Trophoblast cell (in vitro differentiated cells and primary cell): Measurements from ENCODE around the gene CERS6.

Source experiments
- DNase-seq, 2 donors: peaks; one replicate each; pipeline ENCODE4 v3.0.0-alpha.2; 2016
- H2AFZ ChIP-seq: 2 replicates; pipeline ENCODE4 v1.6.1; 2013; ENCODE audit warnings: low read length, moderate library complexity, mild to moderate bottlenecking; ENCODE audit not compliant: insufficient read depth, poor library complexity
- H2AK5ac ChIP-seq: 2 replicates; pipeline ENCODE4 v1.6.1; 2013; ENCODE audit warnings: mild to moderate bottlenecking, low read length
- H2BK120ac ChIP-seq: 2 replicates; pipeline ENCODE4 v1.6.1; 2013; ENCODE audit warnings: low read length, mild to moderate bottlenecking, moderate library complexity; ENCODE audit not compliant: insufficient read depth, poor library complexity
- H2BK12ac ChIP-seq: 2 replicates; pipeline ENCODE4 v1.6.1; 2013; ENCODE audit warnings: mild to moderate bottlenecking, low read length, moderate library complexity
- H2BK5ac ChIP-seq: 2 replicates; pipeline ENCODE4 v1.6.1; 2013; ENCODE audit warnings: low read length, low read depth, moderate library complexity, mild to moderate bottlenecking; ENCODE audit not compliant: poor library complexity
- H3K14ac ChIP-seq: 2 replicates; pipeline ENCODE4 v1.6.1; 2013; ENCODE audit warnings: mild to moderate bottlenecking, low read length
- H3K18ac ChIP-seq: 2 replicates; pipeline ENCODE4 v1.6.1; 2013; ENCODE audit warnings: mild to moderate bottlenecking, low read length
- H3K23ac ChIP-seq: 2 replicates; pipeline ENCODE4 v1.6.1; 2013; ENCODE audit warnings: low read length
- H3K27ac ChIP-seq: 2 replicates; pipeline ENCODE4 v1.5.1; 2013; ENCODE audit warnings: low read depth, mild to moderate bottlenecking, inconsistent platforms, low read length, moderate library complexity
- H3K27me3 ChIP-seq: 2 replicates; pipeline ENCODE4 v1.6.1; 2013; ENCODE audit warnings: inconsistent platforms, mild to moderate bottlenecking, low read length, moderate library complexity; ENCODE audit not compliant: insufficient read depth
- H3K36me3 ChIP-seq, 2 experiments: 1 replicate in 1 of 2; 2 replicates in 1 of 2; pipeline ENCODE4 v1.6.1; 2013; ENCODE audit warnings: low read length in 2 of 2, mild to moderate bottlenecking in 2 of 2, moderate library complexity in 1 of 2; ENCODE audit not compliant: insufficient read depth in 2 of 2, control insufficient read depth in 1 of 2
- H3K4ac ChIP-seq: 2 replicates; pipeline ENCODE4 v1.6.1; 2013; ENCODE audit warnings: low read depth, mild to moderate bottlenecking, low read length, moderate library complexity
- H3K4me1 ChIP-seq, 2 experiments: 1 replicate in 1 of 2; 2 replicates in 1 of 2; pipeline ENCODE4 v1.6.1; 2013; ENCODE audit warnings: low read length in 2 of 2, mild to moderate bottlenecking in 2 of 2, moderate library complexity in 1 of 2; ENCODE audit not compliant: insufficient read depth in 2 of 2, control insufficient read depth in 1 of 2
- H3K4me2 ChIP-seq: 2 replicates; pipeline ENCODE4 v1.6.1; 2013; ENCODE audit warnings: inconsistent platforms, mild to moderate bottlenecking, low read length, moderate library complexity
- H3K4me3 ChIP-seq: 2 replicates; pipeline ENCODE4 v1.5.1; 2013; ENCODE audit warnings: mild to moderate bottlenecking, low read depth, low read length, inconsistent platforms
- H3K79me1 ChIP-seq: one replicate; pipeline ENCODE4 v1.6.1; 2013; ENCODE audit warnings: low read length
- H3K79me2 ChIP-seq: 2 replicates; pipeline ENCODE4 v1.6.1; 2013; ENCODE audit warnings: low read length, mild to moderate bottlenecking; ENCODE audit not compliant: control insufficient read depth, insufficient read depth, poor library complexity
- H3K9ac ChIP-seq: 2 replicates; pipeline ENCODE4 v1.6.1; 2013; ENCODE audit warnings: mild to moderate bottlenecking, low read length
- H3K9me3 ChIP-seq: 2 replicates; pipeline ENCODE4 v1.6.1; 2013; ENCODE audit warnings: low read depth, mild to moderate bottlenecking, control low read depth, inconsistent platforms, low read length; ENCODE audit not compliant: insufficient read depth
- H4K12ac ChIP-seq: 2 replicates; pipeline ENCODE4 v1.6.1; 2013; ENCODE audit warnings: low read depth, mild to moderate bottlenecking, low read length, moderate library complexity
- H4K8ac ChIP-seq: 2 replicates; pipeline ENCODE4 v1.6.1; 2013; ENCODE audit warnings: low read depth, mild to moderate bottlenecking, low read length, moderate library complexity
- H4K91ac ChIP-seq: one replicate; pipeline ENCODE4 v1.6.1; 2013; ENCODE audit warnings: low read depth, mild to moderate bottlenecking, low read length, moderate library complexity
- WGBS: extraction: QIAGEN DNeasy Blood & Tissue Kit; methylation state at CpG from one replicate; pipeline ENCODE4 v1.1.7; 2013; ENCODE audit warnings: missing lambda C conversion rate; ENCODE audit not compliant: insufficient read length, insufficient coverage; ENCODE audit errors: extremely low coverage; 5-methylcytosine and 5-hydroxymethylcytosine counted together

The CERS6 gene

DNA sequence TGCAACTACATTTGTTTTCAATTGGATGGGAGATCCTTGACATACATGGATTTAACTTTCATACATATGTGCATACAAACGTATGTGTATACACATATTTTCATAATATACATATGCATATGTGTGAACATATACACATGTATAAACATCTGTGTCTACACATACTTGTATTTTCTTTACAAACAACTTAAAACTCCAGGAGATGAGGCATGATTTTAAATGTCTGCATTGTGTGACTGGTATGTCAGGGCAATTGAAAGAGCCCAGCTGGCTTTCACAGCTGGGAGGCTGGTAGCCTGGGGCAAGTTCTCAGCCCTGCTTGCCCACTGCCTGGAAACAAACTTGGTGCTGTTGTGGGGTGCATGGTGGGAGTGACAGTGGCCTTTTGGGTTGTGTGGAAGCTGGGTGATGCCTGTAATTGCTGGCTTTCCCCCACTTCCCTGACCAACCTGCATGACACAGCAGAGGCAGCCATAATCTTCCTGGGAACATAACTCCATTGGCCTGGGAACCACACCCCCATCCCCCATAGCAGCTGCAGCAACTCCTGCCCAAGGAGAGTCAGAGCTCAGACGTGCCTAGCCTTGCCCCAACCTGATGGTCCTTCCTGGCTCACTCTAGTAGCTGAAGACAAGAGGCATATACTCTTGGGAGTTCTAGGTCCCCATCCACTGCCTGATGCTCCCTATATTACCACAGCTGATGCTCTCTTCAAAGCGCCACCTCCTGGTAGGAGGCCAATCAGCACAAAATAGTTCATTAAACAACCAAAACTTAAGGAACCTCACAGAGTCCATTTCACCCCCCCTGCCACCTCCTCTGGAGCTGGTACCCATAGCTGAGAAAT lies 158.3 kb downstream of the CERS6 start:
- Histone ChIP-seq H3K4ac (no peak overlapping the region), H3K14ac (no peak overlapping the region), H3K27ac (no peak overlapping the region), H2BK12ac (no peak overlapping the region), H3K4me3 (no peak overlapping the region), H2AFZ (no peak overlapping the region), H3K36me3 (no peaks in the 10 kb centered on the region), H3K18ac (no peak overlapping the region), H3K4me2 (no peak overlapping the region), H3K79me2 (no peaks in the 10 kb centered on the region), H3K23ac (no peak overlapping the region), H4K91ac (no peak overlapping the region), H2BK5ac (no peak overlapping the region), H2AK5ac (no peak overlapping the region), H4K8ac (no peak overlapping the region), H2BK120ac (no peak overlapping the region), H3K27me3 (no peaks in the 10 kb centered on the region), H3K4me1 (peaks cover 0 to 2% of the 10 kb centered on the region in 2 experiments), H3K9ac (no peak overlapping the region), H3K9me3 (no peaks in the 10 kb centered on the region), H3K79me1 (no peaks in the 10 kb centered on the region), H4K12ac (no peak overlapping the region)
- no CpG with 5 or more reads among the region's 3 CpGs for WGBS
- no peak for DNase-seq

- Histone ChIP-seq H3K4ac (no peak overlapping the region), H2BK120ac (no peak overlapping the region), H3K79me1 (no peaks in the 10 kb centered on the region), H2AK5ac (no peak overlapping the region), H3K9ac (no peak overlapping the region), H2AFZ (no peak overlapping the region), H3K23ac (no peak overlapping the region), H3K36me3 (no peaks in the 10 kb centered on the region), H3K4me2 (no peak overlapping the region), H2BK12ac (no peak overlapping the region), H3K14ac (no peak overlapping the region), H4K12ac (no peak overlapping the region), H2BK5ac (no peak overlapping the region), H4K8ac (no peak overlapping the region), H3K27me3 (no peaks in the 10 kb centered on the region), H3K27ac (no peak overlapping the region), H4K91ac (no peak overlapping the region), H3K18ac (no peak overlapping the region), H3K79me2 (no peaks in the 10 kb centered on the region), H3K4me1 (no peaks in the 10 kb centered on the region), H3K4me3 (no peak overlapping the region), H3K9me3 (no peaks in the 10 kb centered on the region)
- WGBS, result no CpG with 5 or more reads among the region's 2 CpGs
- no peak for DNase-seq
Observed at GRCh38 chr2:168620554-168620953, 164.5 kb downstream of the CERS6 start.

DNA sequence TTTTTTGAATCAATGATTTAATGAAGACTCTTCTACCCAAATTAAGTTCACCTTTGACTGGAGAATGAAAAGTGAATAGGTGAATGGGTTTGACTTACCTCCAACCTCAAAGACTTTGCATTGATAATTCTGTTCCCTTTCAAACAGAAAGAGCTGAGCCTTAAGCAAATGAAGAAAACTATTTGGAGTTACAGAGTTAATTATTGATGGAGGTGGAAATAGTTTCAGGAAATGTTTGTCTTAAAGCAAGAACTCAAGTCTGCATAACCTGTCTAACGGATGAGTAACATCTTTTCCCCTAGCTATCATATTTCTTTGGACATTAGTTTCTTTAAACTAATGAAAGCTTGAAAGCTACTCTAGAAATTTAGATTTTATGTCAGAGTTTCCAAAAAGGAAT lies 166.5 kb downstream of the CERS6 start:
- H3K27me3 ChIP-seq, result no peaks in the 10 kb centered on the region
- H3K14ac ChIP-seq, result no peak overlapping the region
- no peak overlapping the region for H3K18ac ChIP-seq
- no peak overlapping the region for H2BK120ac ChIP-seq
- no peak overlapping the region for H2BK5ac ChIP-seq
- no peaks in the 10 kb centered on the region for H3K36me3 ChIP-seq
- H3K4ac ChIP-seq, result no peak overlapping the region
- H3K9me3 ChIP-seq, result no peaks in the 10 kb centered on the region
- peaks cover 2% of the 10 kb centered on the region for H3K79me1 ChIP-seq
- H3K4me3 ChIP-seq, result no peak overlapping the region
- no peak for DNase-seq
- no peak overlapping the region for H4K12ac ChIP-seq
- no peak overlapping the region for H2AK5ac ChIP-seq
- no CpG with 5 or more reads among the region's 1 CpG for WGBS
- H2BK12ac ChIP-seq, result no peak overlapping the region
- no peak overlapping the region for H2AFZ ChIP-seq
- no peak overlapping the region for H4K91ac ChIP-seq
- H3K9ac ChIP-seq, result no peak overlapping the region
- no peaks in the 10 kb centered on the region for H3K79me2 ChIP-seq
- no peak overlapping the region for H3K23ac ChIP-seq
- H3K4me2 ChIP-seq, result no peak overlapping the region
- H3K4me1 ChIP-seq, result peaks cover 2 to 4% of the 10 kb centered on the region in 2 experiments
- no peak overlapping the region for H4K8ac ChIP-seq
- no peak overlapping the region for H3K27ac ChIP-seq

DNA sequence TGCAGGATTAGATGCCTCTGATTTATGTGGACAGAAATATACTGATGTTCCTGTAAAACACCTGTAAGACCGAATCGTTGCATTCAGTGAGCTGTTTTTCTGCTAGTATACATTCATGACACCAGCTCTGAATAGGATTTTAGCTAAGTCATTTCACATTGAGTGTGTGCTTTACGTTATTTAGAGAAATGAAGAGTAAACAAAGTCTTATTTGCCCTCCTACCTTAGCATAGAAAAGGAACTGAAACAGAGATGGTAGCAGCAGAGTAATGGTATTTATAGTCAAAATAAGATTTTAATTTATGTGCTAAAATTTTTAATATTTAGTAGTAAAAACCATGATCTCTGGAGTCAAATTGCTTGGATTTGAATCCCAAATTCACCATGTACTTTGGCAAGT lies 168.0 kb downstream of the CERS6 start:
- H3K9me3 ChIP-seq, result no peaks in the 10 kb centered on the region
- H2AK5ac ChIP-seq, result no peak overlapping the region
- no peaks in the 10 kb centered on the region for H3K36me3 ChIP-seq
- no peak overlapping the region for H3K27ac ChIP-seq
- no peak overlapping the region for H3K4ac ChIP-seq
- H3K79me2 ChIP-seq, result no peaks in the 10 kb centered on the region
- H3K14ac ChIP-seq, result no peak overlapping the region
- no peak overlapping the region for H2BK12ac ChIP-seq
- no peak overlapping the region for H3K23ac ChIP-seq
- H2BK120ac ChIP-seq, result no peak overlapping the region
- H4K8ac ChIP-seq, result no peak overlapping the region
- no CpG with 5 or more reads among the region's 3 CpGs for WGBS
- peaks cover 2% of the 10 kb centered on the region for H3K79me1 ChIP-seq
- no peak overlapping the region for H3K4me2 ChIP-seq
- no peak overlapping the region for H2AFZ ChIP-seq
- no peak overlapping the region for H4K12ac ChIP-seq
- peaks cover 2 to 4% of the 10 kb centered on the region in 2 experiments for H3K4me1 ChIP-seq
- H4K91ac ChIP-seq, result no peak overlapping the region
- H3K4me3 ChIP-seq, result no peak overlapping the region
- no peak overlapping the region for H3K18ac ChIP-seq
- no peak overlapping the region for H3K9ac ChIP-seq
- no peaks in the 10 kb centered on the region for H3K27me3 ChIP-seq
- no peak for DNase-seq
- no peak overlapping the region for H2BK5ac ChIP-seq
